GM21447 (cell line): ENCODE data around the gene GLP2R.

Source experiments
- ATAC-seq: cut with Tn5 transposase; IDR thresholded peaks from one replicate; pipeline ENCODE4 v1.9.1; 2021; ENCODE audit not compliant: unreplicated experiment

The GLP2R gene

GRCh38 chr17:9811537-9811936, 14.2 kb upstream of the GLP2R start:
- no peak for ATAC-seq

GRCh38 chr17:9813166-9813565, 12.6 kb upstream of the GLP2R start:
- ATAC-seq: no peak

GRCh38 chr17:9814337-9814945, 11.3 kb upstream of the GLP2R start:
- no peak for ATAC-seq

GRCh38 chr17:9816472-9816871, 9.3 kb upstream of the GLP2R start:
- no peak for ATAC-seq

GRCh38 chr17:9817086-9817485, 8.6 kb upstream of the GLP2R start:
- no peak for ATAC-seq

- ATAC-seq: no peak
These were observed 7.0 kb upstream of the GLP2R start for GRCh38 chr17:9818760-9819159.

GRCh38 chr17:9820448-9820847, 5.3 kb upstream of the GLP2R start:
- ATAC-seq: no peak

GRCh38 chr17:9821921-9822320, 3.8 kb upstream of the GLP2R start, which contains the start of gene GSG1L2:
Gene GSG1L2 (minus strand): TSS chr17:9822079. CDS start chr17:9822071, 8 bp downstream.
- no peak for ATAC-seq

GRCh38 chr17:9824094-9824493, 1.6 kb upstream of the GLP2R start:
- ATAC-seq: no peak

- ATAC-seq: no peak
These were observed 856 bp upstream of the GLP2R start for GRCh38 chr17:9824797-9825338.

- ATAC-seq: no peak
These were observed 2.9 kb downstream of the GLP2R start for GRCh38 chr17:9828296-9829295.

GRCh38 chr17:9829343-9829742, 3.6 kb downstream of the GLP2R start:
- no peak for ATAC-seq

GRCh38 chr17:9830711-9831110, 5.0 kb downstream of the GLP2R start:
- ATAC-seq: no peak

- ATAC-seq: no peak
These were observed 8.2 kb downstream of the GLP2R start for GRCh38 chr17:9833922-9834321.

GRCh38 chr17:9837551-9838471, 12.1 kb downstream of the GLP2R start:
- no peak for ATAC-seq

GRCh38 chr17:9839433-9839832, 13.7 kb downstream of the GLP2R start:
- no peak for ATAC-seq

GRCh38 chr17:9842057-9842758, 16.5 kb downstream of the GLP2R start:
- no peak for ATAC-seq

- no peak for ATAC-seq
These were observed 17.7 kb downstream of the GLP2R start for GRCh38 chr17:9843152-9844010.

GRCh38 chr17:9844153-9844552, 18.4 kb downstream of the GLP2R start:
- no peak for ATAC-seq
